H9 (cell line): ENCODE results near the gene QPRT. TPM values are rescaled to one million over a fixed set of nuclear protein-coding genes. Genes with fewer than 3 reads are reported as not detected.
A peak's percentile ranks its signal among the peaks of the same experiment; 100 is the strongest.
"Not testable (repeated sequence)": the region's sequence is repeated elsewhere in the genome, so short reads cannot be mapped to it uniquely, and the experiment has no call there.

Experiments
- DNase-seq: peaks from one replicate; pipeline ENCODE4 v3.0.0-alpha.2; 2017
- H2AFZ ChIP-seq: one replicate; pipeline ENCODE4 v1.6.1; 2013; ENCODE audit warnings: mild to moderate bottlenecking, low read length, control low read depth, moderate library complexity
- H2AK5ac ChIP-seq: 2 replicates; pipeline ENCODE4 v1.6.1; 2013; ENCODE audit warnings: low read length, control low read depth, mixed read lengths; ENCODE audit not compliant: insufficient read length
- H2BK120ac ChIP-seq: one replicate; pipeline ENCODE4 v1.6.1; 2013; ENCODE audit warnings: low read depth, mild to moderate bottlenecking, low read length, control low read depth, inconsistent platforms; ENCODE audit not compliant: poor library complexity, severe bottlenecking
- H2BK12ac ChIP-seq: 2 replicates; pipeline ENCODE4 v1.6.1; 2013; ENCODE audit warnings: low read length, control low read depth, mixed read lengths, low read depth; ENCODE audit not compliant: insufficient read length
- H2BK15ac ChIP-seq: 2 replicates; pipeline ENCODE4 v1.6.1; 2013; ENCODE audit warnings: low read depth, low read length, control low read depth
- H2BK20ac ChIP-seq: one replicate; pipeline ENCODE4 v1.6.1; 2013; ENCODE audit warnings: low read depth, mild to moderate bottlenecking, low read length, control low read depth, inconsistent platforms; ENCODE audit not compliant: poor library complexity, severe bottlenecking
- H2BK5ac ChIP-seq: 2 replicates; pipeline ENCODE4 v1.6.1; 2013; ENCODE audit warnings: low read length, control low read depth, mixed read lengths; ENCODE audit not compliant: insufficient read length
- H3K14ac ChIP-seq: 2 replicates; pipeline ENCODE4 v1.6.1; 2013; ENCODE audit warnings: low read length, control low read depth; ENCODE audit not compliant: insufficient read depth
- H3K18ac ChIP-seq: 2 replicates; pipeline ENCODE4 v1.6.1; 2013; ENCODE audit warnings: low read depth, mild to moderate bottlenecking, mixed read lengths, low read length, control low read depth; ENCODE audit not compliant: insufficient read length
- H3K23ac ChIP-seq: 2 replicates; pipeline ENCODE4 v1.6.1; 2013; ENCODE audit warnings: low read length, control low read depth, mixed read lengths, low read depth; ENCODE audit not compliant: insufficient read length
- H3K23me2 ChIP-seq: 2 replicates; pipeline ENCODE4 v1.6.1; 2013; ENCODE audit warnings: low read depth, mild to moderate bottlenecking, mixed read lengths, low read length, control low read depth; ENCODE audit not compliant: insufficient read length, poor library complexity, severe bottlenecking
- H3K27ac ChIP-seq: 2 replicates; pipeline ENCODE4 v1.5.1; 2013; ENCODE audit warnings: low read length, control low read depth, mixed read lengths, low read depth; ENCODE audit not compliant: insufficient read length
- H3K27me3 ChIP-seq: 2 replicates; pipeline ENCODE4 v1.6.1; 2013; ENCODE audit warnings: low read length, control low read depth, inconsistent platforms; ENCODE audit not compliant: insufficient read depth
- H3K4ac ChIP-seq: 2 replicates; pipeline ENCODE4 v1.6.1; 2013; ENCODE audit warnings: low read depth, mild to moderate bottlenecking, control low read depth, inconsistent platforms, low read length, moderate library complexity
- H3K4me1 ChIP-seq: 2 replicates; pipeline ENCODE4 v1.6.1; 2013; ENCODE audit warnings: low read length, control low read depth, inconsistent platforms; ENCODE audit not compliant: insufficient read depth
- H3K4me2 ChIP-seq: 2 replicates; pipeline ENCODE4 v1.6.1; 2013; ENCODE audit warnings: low read length, control low read depth, mixed read lengths; ENCODE audit not compliant: insufficient read length, insufficient read depth
- H3K56ac ChIP-seq: 2 replicates; pipeline ENCODE4 v1.6.1; 2013; ENCODE audit warnings: low read depth, mild to moderate bottlenecking, mixed read lengths, low read length, control low read depth; ENCODE audit not compliant: insufficient read length
- H3K79me1 ChIP-seq: 2 replicates; pipeline ENCODE4 v1.6.1; 2013; ENCODE audit warnings: low read depth, mild to moderate bottlenecking, moderate library complexity, low read length, control low read depth, inconsistent platforms; ENCODE audit not compliant: insufficient read depth, poor library complexity, severe bottlenecking
- H3K79me2 ChIP-seq: 2 replicates; pipeline ENCODE4 v1.6.1; 2013; ENCODE audit warnings: low read length, control low read depth, inconsistent platforms; ENCODE audit not compliant: insufficient read depth
- H3K9ac ChIP-seq: 2 replicates; pipeline ENCODE4 v1.6.1; 2013; ENCODE audit warnings: low read length, control low read depth, mixed read lengths; ENCODE audit not compliant: insufficient read length; ENCODE audit errors: extremely low read depth
- H3K9me3 ChIP-seq: one replicate; pipeline ENCODE4 v1.6.1; 2013; ENCODE audit warnings: low read depth, low read length, inconsistent platforms; ENCODE audit not compliant: control insufficient read depth
- H3T11ph ChIP-seq: one replicate; pipeline ENCODE4 v1.6.1; 2013; ENCODE audit warnings: mild to moderate bottlenecking, low read length, control low read depth, inconsistent platforms
- H4K20me1 ChIP-seq: one replicate; pipeline ENCODE4 v1.6.1; 2013; ENCODE audit not compliant: control insufficient read depth, insufficient read length, insufficient read depth
- H4K5ac ChIP-seq: 2 replicates; pipeline ENCODE4 v1.6.1; 2013; ENCODE audit warnings: low read depth, mild to moderate bottlenecking, mixed read lengths, low read length, control low read depth; ENCODE audit not compliant: insufficient read length
- H4K8ac ChIP-seq: replicated peaks from 2 replicates; pipeline ENCODE4 v1.6.1; 2013; ENCODE audit warnings: low read length, control low read depth, mixed read lengths, low read depth; ENCODE audit not compliant: insufficient read length
- H4K91ac ChIP-seq: 2 replicates; pipeline ENCODE4 v1.6.1; 2013; ENCODE audit warnings: low read depth, mild to moderate bottlenecking, moderate library complexity, mixed read lengths, low read length, control low read depth; ENCODE audit not compliant: insufficient read length
- H3K27ac Mint-ChIP-seq, 3 experiments: 2 replicates in 2 of 3; 3 replicates in 1 of 3; pipeline ENCODE4 v1.8.0; 2020 to 2021; ENCODE audit warnings: mixed read lengths in 3 of 3, mild to moderate bottlenecking in 1 of 3, moderate library complexity in 1 of 3
- H3K27me3 Mint-ChIP-seq: 2 replicates; pipeline ENCODE4 v1.8.0; 2021; ENCODE audit warnings: low read depth, mild to moderate bottlenecking, moderate library complexity, mixed read lengths
- H3K36me3 Mint-ChIP-seq, 3 experiments: 2 replicates in 2 of 3; 3 replicates in 1 of 3; pipeline ENCODE4 v1.8.0; 2020 to 2021; ENCODE audit warnings: low read depth in 3 of 3, mixed read lengths in 3 of 3; ENCODE audit not compliant: insufficient read depth in 1 of 3
- H3K4me1 Mint-ChIP-seq, 2 experiments: 2 replicates each; pipeline ENCODE4 v1.8.0; 2020; ENCODE audit warnings: mixed read lengths in 2 of 2
- H3K4me3 Mint-ChIP-seq, 2 experiments: 2 replicates in 1 of 2; 3 replicates in 1 of 2; pipeline ENCODE4 v1.8.0; 2020 to 2021; ENCODE audit warnings: mild to moderate bottlenecking in 2 of 2, mixed read lengths in 2 of 2, moderate library complexity in 1 of 2
- H3K9me3 Mint-ChIP-seq, 2 experiments: 2 replicates in 1 of 2; 3 replicates in 1 of 2; pipeline ENCODE4 v1.8.0; 2020; ENCODE audit warnings: mild to moderate bottlenecking in 2 of 2, mixed read lengths in 2 of 2, moderate library complexity in 1 of 2
- CTCF ChIP-seq: fragments of 200-600 bp; sonication (generic); conservative IDR thresholded peaks from 3 replicates; pipeline ENCODE4 v1.8.0; 2021; ENCODE audit warnings: antibody characterized with exemption, mild to moderate bottlenecking
- WGBS: extraction: QIAGEN DNeasy Blood & Tissue Kit; methylation state at CpG from one replicate; pipeline ENCODE4 v1.1.7; 2013; ENCODE audit warnings: missing lambda C conversion rate, low lambda C conversion rate, mixed read lengths; ENCODE audit not compliant: insufficient read length; ENCODE audit errors: extremely low coverage; 5-methylcytosine and 5-hydroxymethylcytosine counted together
- total RNA-seq: library from RNA; stranded (reverse); gene quantifications from 2 replicates; pipeline ENCODE4 v1.2.1, GENCODE V29; 2021

Gene QPRT
- total RNA-seq, 1 experiment from 2014 or later, result 107 TPM

- no peak overlapping the region for H3K4ac ChIP-seq
- Mint-ChIP-seq H3K4me1 (peaks cover 26 to 27% of the 10 kb centered on the region in 2 experiments), H3K36me3 (peaks cover 24 to 57% (median 53%) of the 10 kb centered on the region in 3 experiments), H3K27me3 (no peaks in the 10 kb centered on the region), H3K27ac (peak overlapping the region; percentile 80 to 95 (median 91)), H3K4me3 (peak overlapping the region in 1 of 2 experiments; percentile 68; a peak in 3 of 5 replicates), H3K9me3 (no peaks in the 10 kb centered on the region; a peak in 3 of 5 replicates)
- H3K79me1 ChIP-seq, result peaks cover 7% of the 10 kb centered on the region
- no peak overlapping the region for H2AK5ac ChIP-seq
- no peak overlapping the region for H2BK12ac ChIP-seq
- H4K5ac ChIP-seq, result no peak overlapping the region
- H3K9me3 ChIP-seq, result no peaks in the 10 kb centered on the region
- H3K14ac ChIP-seq, result no peak overlapping the region
- H2BK15ac ChIP-seq, result no peak overlapping the region
- H3K18ac ChIP-seq, result no peak overlapping the region
- no peaks in the 10 kb centered on the region for H3K27me3 ChIP-seq
- H3K9ac ChIP-seq, result no peak overlapping the region
- H2BK120ac ChIP-seq, result no peak overlapping the region
- no peak overlapping the region for H3K23ac ChIP-seq
- H4K20me1 ChIP-seq, result no peaks in the 10 kb centered on the region
- no peak overlapping the region for H2AFZ ChIP-seq
- H3K23me2 ChIP-seq, result no peaks in the 10 kb centered on the region
- no CpG with 5 or more reads among the region's 5 CpGs for WGBS
- H3K56ac ChIP-seq, result no peak overlapping the region
- H3K27ac ChIP-seq, result no peak overlapping the region
- no peak overlapping the region for H2BK20ac ChIP-seq
- no peak overlapping the region for H4K91ac ChIP-seq
- no peak overlapping the region for H2BK5ac ChIP-seq
- no peak overlapping the region for H4K8ac ChIP-seq
- peaks cover 5% of the 10 kb centered on the region; the same call in 1 of the 2 replicates for H3K4me1 ChIP-seq
- H3T11ph ChIP-seq, result no peak overlapping the region
- H3K79me2 ChIP-seq, result no peaks in the 10 kb centered on the region; the same call in 1 of the 2 replicates
- DNase-seq, result no peak
- TF ChIP-seq CTCF, result no peak
- no peak overlapping the region for H3K4me2 ChIP-seq
Measured at GRCh38 chr16:29688172-29688571, 9.2 kb downstream of the QPRT start.

- H3K79me2 ChIP-seq, H3K4me3 Mint-ChIP-seq, H2BK5ac ChIP-seq, H3K27me3 ChIP-seq, H4K5ac ChIP-seq, H2BK15ac ChIP-seq, H3K27ac ChIP-seq, H3K23me2 ChIP-seq, H3K9me3 Mint-ChIP-seq, H2BK120ac ChIP-seq, H2BK12ac ChIP-seq, H3K27me3 Mint-ChIP-seq, H3K9me3 ChIP-seq, H2AFZ ChIP-seq, H3T11ph ChIP-seq, DNase-seq, H3K9ac ChIP-seq, H3K4me2 ChIP-seq, H2BK20ac ChIP-seq, H3K18ac ChIP-seq, H3K4ac ChIP-seq, H4K8ac ChIP-seq, H3K79me1 ChIP-seq, H2AK5ac ChIP-seq, H3K14ac ChIP-seq, H4K20me1 ChIP-seq, H4K91ac ChIP-seq, H3K23ac ChIP-seq, H3K56ac ChIP-seq, H3K4me1 ChIP-seq: not testable (repeated sequence)
- Mint-ChIP-seq H3K4me1 (peaks cover 24 to 27% of the 10 kb centered on the region in 2 experiments), H3K27ac (peak overlapping the region in 2 of 3 experiments; percentile 33 to 73; a peak in 2 of 7 replicates), H3K36me3 (peaks cover 20 to 47% (median 41%) of the 10 kb centered on the region in 3 experiments)
- no CpG with 5 or more reads among the region's 23 CpGs for WGBS
Measured at GRCh38 chr16:29689490-29690351, 10.7 kb downstream of the QPRT start.
